Measurements from ENCODE around the gene MRPL38. TPM values are rescaled to one million over a fixed set of nuclear protein-coding genes. Genes with fewer than 3 reads are reported as not detected.
"Not testable (repeated sequence)": the region's sequence is repeated elsewhere in the genome, so short reads cannot be mapped to it uniquely, and the experiment has no call there.

The MRPL38 gene
- total RNA-seq, 5 donors from 2014 or later (not counting 1 experiment from before 2014, with no cell fraction given): 116 to 170 (median 144) TPM

GRCh38 chr17:75891022-75891604, 13.6 kb downstream of the MRPL38 start:
- no peak overlapping the region for H3K27ac ChIP-seq (ENCODE audit: low read length)
- H3K4me1 Mint-ChIP-seq: peaks cover 20 to 24% (median 22%) of the 10 kb centered on the region in 3 donors
- POLR2A ChIA-PET: no interaction called here

GRCh38 chr17:75889454-75889853, 15.2 kb downstream of the MRPL38 start:
- Mint-ChIP-seq H3K36me3 (no peaks in the 10 kb centered on the region), H3K27me3 (no peaks in the 10 kb centered on the region), H3K4me1 (peaks cover 9 to 11% (median 9%) of the 10 kb centered on the region in 3 donors), H3K9me3 (no peaks in the 10 kb centered on the region), H3K27ac (no peak overlapping the region), H3K4me3 (no peak overlapping the region)
- no peak for DNase-seq
- ATAC-seq (replicated peaks in 1 of 4): no peak
- Histone ChIP-seq H3K4me1 (ENCODE audit: control insufficient read depth in 1 of 2, extremely low read depth in 1 of 2, insufficient read depth in 2 of 2, low read length in 2 of 2) (peaks cover 0 to 10% of the 10 kb centered on the region in 2 experiments), H3K4me3 (ENCODE audit: control insufficient read depth in 1 of 2, extremely low read depth in 1 of 2, low read length in 1 of 2) (no peak overlapping the region), H3K27me3 (replicated peaks in 1 of 2; ENCODE audit: control insufficient read depth in 2 of 2, extremely low read depth in 1 of 2, insufficient read depth in 2 of 2, low read length in 1 of 2) (no peaks in the 10 kb centered on the region), H3K27ac (ENCODE audit: low read length) (no peak overlapping the region), H3K36me3 (ENCODE audit: control insufficient read depth in 2 of 2, extremely low read depth in 1 of 2, insufficient read depth in 1 of 2, low read length in 1 of 2) (peaks cover 11 to 20% of the 10 kb centered on the region in 2 donors), H3K9me3 (no peaks in the 10 kb centered on the region)
- POLR2A ChIA-PET: no interaction called here
- CTCF ChIA-PET: no interaction called here
- 80% methylated on average over 2 of the region's 6 CpGs for WGBS (ENCODE audit: insufficient coverage)

More at GRCh38 chr17:75891022-75891604, 13.6 kb downstream of the MRPL38 start:
- Histone ChIP-seq H3K27me3 (replicated peaks in 1 of 2; ENCODE audit: control insufficient read depth in 2 of 2, extremely low read depth in 1 of 2, insufficient read depth in 2 of 2, low read length in 1 of 2) (no peaks in the 10 kb centered on the region), H3K9me3 (no peaks in the 10 kb centered on the region), H3K36me3 (ENCODE audit: control insufficient read depth in 2 of 2, extremely low read depth in 1 of 2, insufficient read depth in 1 of 2, low read length in 1 of 2) (peaks cover 11 to 20% of the 10 kb centered on the region in 2 donors), H3K4me1 (ENCODE audit: control insufficient read depth in 1 of 2, extremely low read depth in 1 of 2, insufficient read depth in 2 of 2, low read length in 2 of 2) (peaks cover 4 to 27% of the 10 kb centered on the region in 2 experiments), H3K4me3 (ENCODE audit: control insufficient read depth in 1 of 2, extremely low read depth in 1 of 2, low read length in 1 of 2) (no peak overlapping the region)
- Mint-ChIP-seq H3K9me3 (no peaks in the 10 kb centered on the region), H3K27me3 (no peaks in the 10 kb centered on the region), H3K4me3 (no peak overlapping the region), H3K36me3 (no peaks in the 10 kb centered on the region), H3K27ac (no peak overlapping the region)
- CTCF ChIA-PET: no interaction called here
- ATAC-seq (replicated peaks in 1 of 4): no peak
- 97% methylated on average over 28 of the region's 31 CpGs for WGBS (ENCODE audit: insufficient coverage)
- DNase-seq: no peak

DNA sequence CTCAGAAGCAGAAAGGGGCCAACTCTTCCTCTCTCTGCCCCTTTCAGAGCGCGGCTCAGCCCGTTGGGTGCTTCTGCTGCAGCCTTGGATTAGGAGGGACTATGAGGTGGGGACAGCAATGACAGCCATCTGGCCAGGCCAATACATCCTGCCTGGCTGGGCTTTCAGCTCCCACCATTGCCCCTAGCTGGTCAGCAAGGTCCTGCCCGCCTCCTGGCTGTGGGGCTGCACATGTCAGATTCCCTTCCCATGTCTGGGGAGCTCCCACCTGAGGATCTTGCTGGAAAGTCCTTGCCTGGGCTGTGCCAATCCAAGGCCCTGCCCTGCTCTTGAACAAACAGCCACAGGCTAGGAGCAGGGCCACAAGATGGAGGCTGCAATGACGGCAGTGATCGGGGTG, 16.2 kb downstream of the MRPL38 start:
- peaks cover 0 to 1% of the 10 kb centered on the region in 2 experiments for H3K4me1 ChIP-seq (ENCODE audit: control insufficient read depth in 1 of 2, extremely low read depth in 1 of 2, insufficient read depth in 2 of 2, low read length in 2 of 2)
- Mint-ChIP-seq H3K27ac (no peak overlapping the region), H3K27me3 (no peaks in the 10 kb centered on the region), H3K4me3 (no peak overlapping the region), H3K36me3 (no peaks in the 10 kb centered on the region), H3K9me3 (no peaks in the 10 kb centered on the region), H3K4me1 (peaks cover 0 to 1% (median 0%) of the 10 kb centered on the region in 3 donors)
- H3K27ac ChIP-seq (ENCODE audit: low read length): no peak overlapping the region
- no peaks in the 10 kb centered on the region for H3K9me3 ChIP-seq
- H3K27me3 ChIP-seq (replicated peaks in 1 of 2; ENCODE audit: control insufficient read depth in 2 of 2, extremely low read depth in 1 of 2, insufficient read depth in 2 of 2, low read length in 1 of 2): no peaks in the 10 kb centered on the region
- POLR2A ChIA-PET: no interaction called here
- DNase-seq: no peak
- no peak for ATAC-seq (replicated peaks in 1 of 4)
- CTCF ChIA-PET: no interaction called here
- peaks cover 11 to 20% of the 10 kb centered on the region in 2 donors for H3K36me3 ChIP-seq (ENCODE audit: control insufficient read depth in 2 of 2, extremely low read depth in 1 of 2, insufficient read depth in 1 of 2, low read length in 1 of 2)
- 100% methylated on average over 2 of the region's 6 CpGs for WGBS (ENCODE audit: insufficient coverage)
- H3K4me3 ChIP-seq (ENCODE audit: control insufficient read depth in 1 of 2, extremely low read depth in 1 of 2, low read length in 1 of 2): no peak overlapping the region

- peaks cover 0 to 13% of the 10 kb centered on the region in 2 experiments for H3K4me1 ChIP-seq (ENCODE audit: control insufficient read depth in 1 of 2, extremely low read depth in 1 of 2, insufficient read depth in 2 of 2, low read length in 2 of 2)
- 85% methylated on average over 2 of the region's 9 CpGs for WGBS (ENCODE audit: insufficient coverage)
- H3K9me3 Mint-ChIP-seq; H3K27me3 Mint-ChIP-seq; H3K27ac ChIP-seq (ENCODE audit: low read length); H3K36me3 Mint-ChIP-seq; H3K4me3 ChIP-seq (ENCODE audit: control insufficient read depth in 1 of 2, extremely low read depth in 1 of 2, low read length in 1 of 2); ATAC-seq (replicated peaks in 1 of 4); H3K4me3 Mint-ChIP-seq; H3K36me3 ChIP-seq (ENCODE audit: control insufficient read depth in 2 of 2, extremely low read depth in 1 of 2, insufficient read depth in 1 of 2, low read length in 1 of 2); H3K9me3 ChIP-seq; DNase-seq; POLR2A ChIA-PET; H3K27me3 ChIP-seq (replicated peaks in 1 of 2; ENCODE audit: control insufficient read depth in 2 of 2, extremely low read depth in 1 of 2, insufficient read depth in 2 of 2, low read length in 1 of 2): not testable (repeated sequence)
- H3K27ac Mint-ChIP-seq: peak overlapping the region; percentile 36 to 64
- CTCF ChIA-PET: interaction anchor here in 1 of 2 donors (0.6 kb wide), 1 partner anchor 234 kb away, joined by 3 read pairs; no protein-coding TSS in a partner anchor
- peaks cover 0 to 13% (median 9%) of the 10 kb centered on the region in 3 donors for H3K4me1 Mint-ChIP-seq
Measured at GRCh38 chr17:75885860-75886259, 18.8 kb downstream of the MRPL38 start.

DNA sequence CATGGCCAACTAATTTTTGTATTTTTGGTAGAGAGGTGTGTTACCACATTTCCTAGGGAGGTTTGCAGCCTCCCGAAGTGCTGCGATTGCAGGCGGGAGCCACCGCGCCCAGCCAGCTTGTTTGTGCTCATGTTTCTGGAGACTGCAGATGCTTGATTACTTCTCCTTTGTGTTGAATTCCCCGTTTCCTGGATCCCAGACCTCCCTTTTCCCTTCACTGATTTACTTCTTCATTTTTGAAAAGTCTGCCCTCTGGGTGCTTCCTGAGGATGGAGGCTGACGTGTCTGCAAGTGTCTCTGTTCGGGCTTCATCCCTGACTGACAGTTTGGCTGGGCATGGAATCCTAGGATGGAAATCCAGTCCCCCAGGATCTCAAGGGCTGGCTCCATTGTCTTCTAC, 19.3 kb downstream of the MRPL38 start:
- no peak overlapping the region for H3K27ac ChIP-seq (ENCODE audit: low read length)
- WGBS (ENCODE audit: insufficient coverage): 69% methylated on average over 5 of the region's 8 CpGs
- ChIA-PET POLR2A (no interaction called here), CTCF (no interaction called here)
- H3K27ac Mint-ChIP-seq: peak overlapping the region in 1 of 2 donors; percentile 64
- no peaks in the 10 kb centered on the region for H3K9me3 Mint-ChIP-seq
- H3K27me3 ChIP-seq (replicated peaks in 1 of 2; ENCODE audit: control insufficient read depth in 2 of 2, extremely low read depth in 1 of 2, insufficient read depth in 2 of 2, low read length in 1 of 2): peaks cover 0 to 6% of the 10 kb centered on the region in 2 experiments
- H3K36me3 Mint-ChIP-seq: no peaks in the 10 kb centered on the region
- no peak for ATAC-seq (replicated peaks in 1 of 4)
- peaks cover 3% of the 10 kb centered on the region in 2 donors for H3K36me3 ChIP-seq (ENCODE audit: control insufficient read depth in 2 of 2, extremely low read depth in 1 of 2, insufficient read depth in 1 of 2, low read length in 1 of 2)
- peaks cover 0 to 13% of the 10 kb centered on the region in 2 experiments for H3K4me1 ChIP-seq (ENCODE audit: control insufficient read depth in 1 of 2, extremely low read depth in 1 of 2, insufficient read depth in 2 of 2, low read length in 2 of 2)
- H3K4me3 Mint-ChIP-seq: no peak overlapping the region
- no peak overlapping the region for H3K4me3 ChIP-seq (ENCODE audit: control insufficient read depth in 1 of 2, extremely low read depth in 1 of 2, low read length in 1 of 2)
- H3K4me1 Mint-ChIP-seq: peaks cover 0 to 13% (median 9%) of the 10 kb centered on the region in 3 donors
- no peaks in the 10 kb centered on the region for H3K9me3 ChIP-seq
- no peaks in the 10 kb centered on the region for H3K27me3 Mint-ChIP-seq
- DNase-seq: no peak

- H3K4me3 Mint-ChIP-seq: peak overlapping the region in 1 of 3 donors; percentile 7
- peak overlapping the region; percentile 27 to 74 for H3K27ac Mint-ChIP-seq
- peaks cover 12 to 26% (median 17%) of the 10 kb centered on the region in 3 donors for H3K4me1 Mint-ChIP-seq
- ChIA-PET POLR2A (no interaction called here), CTCF (interaction anchor here in 1 of 2 donors (0.7 to 1.3 kb wide), 4 partner anchors 14 to 59 kb away, joined by 3 to 6 read pairs (median 4); partner anchors contain the start of genes FBF1 and WBP2)
- H3K9me3 ChIP-seq: no peaks in the 10 kb centered on the region
- H3K4me1 ChIP-seq (ENCODE audit: control insufficient read depth in 1 of 2, extremely low read depth in 1 of 2, insufficient read depth in 2 of 2, low read length in 2 of 2): peaks cover 4 to 29% of the 10 kb centered on the region in 2 experiments
- H3K36me3 Mint-ChIP-seq: no peaks in the 10 kb centered on the region
- H3K9me3 Mint-ChIP-seq: no peaks in the 10 kb centered on the region
- peaks cover 0 to 4% of the 10 kb centered on the region in 2 donors for H3K27me3 Mint-ChIP-seq
- DNase-seq (peak in 3 of 35 experiments; percentile 19 to 39 (median 38)), ATAC-seq (replicated peaks in 1 of 4) (no peak)
- H3K27me3 ChIP-seq (replicated peaks in 1 of 2; ENCODE audit: control insufficient read depth in 2 of 2, extremely low read depth in 1 of 2, insufficient read depth in 2 of 2, low read length in 1 of 2): peaks cover 2 to 24% of the 10 kb centered on the region in 2 experiments
- no peak overlapping the region for H3K4me3 ChIP-seq (ENCODE audit: control insufficient read depth in 1 of 2, extremely low read depth in 1 of 2, low read length in 1 of 2)
- 82% methylated on average over 9 of the region's 15 CpGs for WGBS (ENCODE audit: insufficient coverage)
- peaks cover 0 to 3% of the 10 kb centered on the region in 2 donors for H3K36me3 ChIP-seq (ENCODE audit: control insufficient read depth in 2 of 2, extremely low read depth in 1 of 2, insufficient read depth in 1 of 2, low read length in 1 of 2)
- no peak overlapping the region for H3K27ac ChIP-seq (ENCODE audit: low read length)
Measured at GRCh38 chr17:75881678-75882454, 22.8 kb downstream of the MRPL38 start.
